Ascending aorta (tissue), 2 donors: ENCODE measurements around the gene TFDP2. TPM values are rescaled to one million over a fixed set of nuclear protein-coding genes. Genes with fewer than 3 reads are reported as not detected.
"Not testable (repeated sequence)": the region's sequence is repeated elsewhere in the genome, so short reads cannot be mapped to it uniquely, and the experiment has no call there.

Experiments
- DNase-seq, 2 donors: peaks; one replicate each; pipeline ENCODE4 v3.0.0-alpha.2; 2019; ENCODE audit warnings: low spot score in 2 of 2
- H3K27ac ChIP-seq, 2 donors: fragments of 200-600 bp; sonication (generic); one replicate each; pipeline ENCODE4 v1.5.1; 2016 to 2017; ENCODE audit warnings: mild to moderate bottlenecking in 1 of 2
- H3K27me3 ChIP-seq: fragments of 200-600 bp; sonication (generic); one replicate; pipeline ENCODE4 v1.5.1; 2017
- H3K36me3 ChIP-seq, 2 donors: fragments of 200-600 bp; sonication (generic); one replicate each; pipeline ENCODE4 v1.5.1; 2016
- H3K4me1 ChIP-seq, 2 donors: fragments of 200-600 bp; sonication (generic); one replicate each; pipeline ENCODE4 v1.5.1; 2016 to 2017; ENCODE audit warnings: mild to moderate bottlenecking in 1 of 2
- H3K4me3 ChIP-seq, 2 donors: fragments of 200-600 bp; sonication (generic); one replicate each; pipeline ENCODE4 v1.5.1; 2016 to 2017; ENCODE audit warnings: mild to moderate bottlenecking in 1 of 2
- H3K9me3 ChIP-seq, 2 donors: fragments of 200-600 bp; sonication (generic); one replicate each; pipeline ENCODE4 v1.5.1; 2016
- intact Hi-C: fragments of 100-400 bp; cut with DNase I; formaldehyde crosslinking; loops from one replicate; pipeline ENCODE4 v1.15.1; 2023
- total RNA-seq: library from RNA; depleted of rRNA; stranded (reverse); fragments of >200 nt; gene quantifications from one replicate; pipeline ENCODE4 v1.1.0, GENCODE V29; 2016
- TF ChIP-seq, protein P1 (sequence below), 3 experiments: fragments of 200-600 bp in 2 of 3; fragments of 450-650 bp in 1 of 3; sonication (generic) in 2 of 3; IDR thresholded peaks; one replicate each; pipeline ENCODE4 v1.5.1; 2016 to 2019; ENCODE audit warnings: antibody characterized with exemption in 3 of 3, mild to moderate bottlenecking in 1 of 3, moderate library complexity in 1 of 3

TFDP2 gene
- total RNA-seq, 1 donor from 2014 or later: 23.0 TPM

DNA sequence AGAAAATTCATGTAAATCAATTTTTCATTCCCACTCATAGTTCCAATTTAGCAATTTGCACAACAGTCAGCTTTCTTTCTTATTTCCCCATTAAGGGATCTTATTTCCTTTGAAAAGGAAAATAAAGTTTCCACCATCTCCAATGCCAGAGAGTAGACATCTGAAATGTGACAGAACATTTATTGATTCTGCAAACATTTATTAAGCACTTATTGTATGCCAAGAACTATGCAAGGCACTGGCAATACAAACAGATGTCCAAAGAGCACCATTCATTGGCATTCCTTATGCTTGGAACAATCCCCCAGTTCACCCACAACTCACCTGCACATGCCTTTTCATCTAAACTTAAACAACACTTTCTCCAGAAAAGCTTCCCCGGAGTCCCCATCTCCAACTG is 2.5 kb upstream of the TFDP2 start:
- peaks cover 0 to 10% of the 10 kb centered on the region in 2 donors for H3K4me1 ChIP-seq

DNA sequence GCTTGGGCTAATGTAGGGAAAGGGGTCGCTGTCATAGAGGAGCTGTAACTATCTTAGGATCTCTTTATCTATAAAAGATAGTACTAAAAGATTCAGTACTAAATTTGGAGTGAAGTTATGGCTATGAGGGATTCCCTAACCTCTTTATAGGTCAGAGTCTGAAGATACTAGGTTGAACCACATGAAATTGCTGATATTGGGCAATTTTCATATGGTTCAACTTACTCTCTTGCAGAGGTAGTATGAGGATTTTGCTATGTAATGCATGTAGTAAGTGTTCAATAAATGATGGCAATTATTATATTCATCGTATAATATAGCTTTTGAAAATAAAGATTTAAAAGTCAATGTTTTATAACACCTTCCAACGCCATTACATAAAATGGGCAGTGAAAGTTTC is 1.9 kb upstream of the TFDP2 start:
- Histone ChIP-seq H3K4me1 (peaks cover 0 to 10% of the 10 kb centered on the region in 2 donors), H3K27me3 (no peaks in the 10 kb centered on the region), H3K9me3 (no peaks in the 10 kb centered on the region), H3K36me3 (no peaks in the 10 kb centered on the region), H3K27ac (no peak overlapping the region), H3K4me3 (no peak overlapping the region)
- TF ChIP-seq, protein P1, sequence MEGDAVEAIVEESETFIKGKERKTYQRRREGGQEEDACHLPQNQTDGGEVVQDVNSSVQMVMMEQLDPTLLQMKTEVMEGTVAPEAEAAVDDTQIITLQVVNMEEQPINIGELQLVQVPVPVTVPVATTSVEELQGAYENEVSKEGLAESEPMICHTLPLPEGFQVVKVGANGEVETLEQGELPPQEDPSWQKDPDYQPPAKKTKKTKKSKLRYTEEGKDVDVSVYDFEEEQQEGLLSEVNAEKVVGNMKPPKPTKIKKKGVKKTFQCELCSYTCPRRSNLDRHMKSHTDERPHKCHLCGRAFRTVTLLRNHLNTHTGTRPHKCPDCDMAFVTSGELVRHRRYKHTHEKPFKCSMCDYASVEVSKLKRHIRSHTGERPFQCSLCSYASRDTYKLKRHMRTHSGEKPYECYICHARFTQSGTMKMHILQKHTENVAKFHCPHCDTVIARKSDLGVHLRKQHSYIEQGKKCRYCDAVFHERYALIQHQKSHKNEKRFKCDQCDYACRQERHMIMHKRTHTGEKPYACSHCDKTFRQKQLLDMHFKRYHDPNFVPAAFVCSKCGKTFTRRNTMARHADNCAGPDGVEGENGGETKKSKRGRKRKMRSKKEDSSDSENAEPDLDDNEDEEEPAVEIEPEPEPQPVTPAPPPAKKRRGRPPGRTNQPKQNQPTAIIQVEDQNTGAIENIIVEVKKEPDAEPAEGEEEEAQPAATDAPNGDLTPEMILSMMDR (IDR thresholded peaks at IDR 0.05): no peak
- no peak for DNase-seq
- intact Hi-C loops: no loop called here

More for the DNA sequence above, 2.5 kb upstream of the TFDP2 start:
- intact Hi-C loops: no loop called here
- Histone ChIP-seq H3K36me3 (no peaks in the 10 kb centered on the region), H3K27me3 (no peaks in the 10 kb centered on the region), H3K9me3 (no peaks in the 10 kb centered on the region), H3K27ac (no peak overlapping the region), H3K4me3 (no peak overlapping the region)
- DNase-seq: no peak
- TF ChIP-seq, protein P1 (IDR thresholded peaks at IDR 0.05): no peak

GRCh38 chr3:142150271-142150670 is 927 bp upstream of the TFDP2 start:
- DNase-seq: no peak
- intact Hi-C loops: no loop called here
- Histone ChIP-seq H3K4me1 (peaks cover 0 to 10% of the 10 kb centered on the region in 2 donors), H3K27ac (no peak overlapping the region), H3K9me3 (no peaks in the 10 kb centered on the region), H3K36me3 (no peaks in the 10 kb centered on the region), H3K27me3 (no peaks in the 10 kb centered on the region), H3K4me3 (peak overlapping the region in 1 of 2 donors; percentile 76)
- TF ChIP-seq, protein P1 (IDR thresholded peaks at IDR 0.05): no peak

DNA sequence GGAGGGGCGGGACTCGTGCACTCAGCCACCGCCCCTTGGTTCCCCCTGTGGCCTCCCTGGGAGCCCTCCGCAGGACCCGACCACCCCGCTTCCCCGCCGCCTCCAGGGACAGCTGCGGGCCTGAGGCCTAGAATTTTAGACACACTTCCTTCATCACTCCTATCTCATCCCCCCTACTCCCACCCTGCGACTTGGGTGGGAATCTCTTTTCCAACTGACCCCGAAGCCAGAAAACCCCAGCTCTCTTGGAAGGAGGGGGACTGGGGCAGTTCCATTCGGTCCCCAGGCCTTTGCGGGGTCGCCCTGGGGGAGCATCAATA is 289 bp upstream of the TFDP2 start:
- TF ChIP-seq, protein P1 (IDR thresholded peaks at IDR 0.05): no peak
- H3K36me3 ChIP-seq: no peaks in the 10 kb centered on the region
- H3K27me3 ChIP-seq: no peaks in the 10 kb centered on the region
- peaks cover 0 to 10% of the 10 kb centered on the region in 2 donors for H3K4me1 ChIP-seq
- H3K4me3 ChIP-seq: peak overlapping the region; percentile 76 to 90
- no peak for DNase-seq
- intact Hi-C loops: loop anchor here (1.0 to 5.0 kb wide), 3 partner anchors 63 to 272 kb away; partner anchors contain the start of gene ATP1B3
- no peaks in the 10 kb centered on the region for H3K9me3 ChIP-seq
- peak overlapping the region; percentile 86 to 94 for H3K27ac ChIP-seq

- DNase-seq: no peak
- Histone ChIP-seq H3K36me3 (no peaks in the 10 kb centered on the region), H3K27me3 (no peaks in the 10 kb centered on the region), H3K27ac (peak overlapping the region; percentile 86 to 94), H3K9me3 (no peaks in the 10 kb centered on the region), H3K4me3 (peak overlapping the region; percentile 76 to 90), H3K4me1 (peaks cover 0 to 10% of the 10 kb centered on the region in 2 donors)
- intact Hi-C loops: loop anchor here (5.0 kb wide), 2 partner anchors 64 to 271 kb away; partner anchors contain the start of gene ATP1B3
- TF ChIP-seq, protein P1 (IDR thresholded peaks at IDR 0.05): no peak
Observed at GRCh38 chr3:142148044-142148791, 1.1 kb downstream of the TFDP2 start.

DNA sequence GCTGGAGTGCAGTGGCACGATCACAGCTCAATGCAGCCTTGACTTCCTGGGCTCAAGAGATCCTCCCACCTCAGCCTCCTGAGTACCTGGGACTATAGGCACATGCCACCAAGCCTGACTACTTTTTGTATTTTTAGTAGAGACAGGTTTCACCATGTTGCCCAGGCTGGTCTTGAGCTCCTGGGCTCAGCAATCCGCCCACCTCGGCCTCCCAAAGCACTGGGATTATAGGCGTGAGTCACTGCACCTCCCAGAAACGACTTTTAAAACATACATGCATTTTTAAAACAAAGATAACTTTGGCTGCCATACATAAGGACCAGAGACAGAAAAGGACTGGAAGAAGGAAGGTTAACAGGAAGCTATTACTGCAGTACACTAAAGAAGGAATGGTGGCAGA is 4.8 kb downstream of the TFDP2 start:
- H3K4me1 ChIP-seq, H3K27ac ChIP-seq, intact Hi-C loops, H3K27me3 ChIP-seq, H3K9me3 ChIP-seq, DNase-seq, H3K4me3 ChIP-seq, H3K36me3 ChIP-seq: not testable (repeated sequence)

DNA sequence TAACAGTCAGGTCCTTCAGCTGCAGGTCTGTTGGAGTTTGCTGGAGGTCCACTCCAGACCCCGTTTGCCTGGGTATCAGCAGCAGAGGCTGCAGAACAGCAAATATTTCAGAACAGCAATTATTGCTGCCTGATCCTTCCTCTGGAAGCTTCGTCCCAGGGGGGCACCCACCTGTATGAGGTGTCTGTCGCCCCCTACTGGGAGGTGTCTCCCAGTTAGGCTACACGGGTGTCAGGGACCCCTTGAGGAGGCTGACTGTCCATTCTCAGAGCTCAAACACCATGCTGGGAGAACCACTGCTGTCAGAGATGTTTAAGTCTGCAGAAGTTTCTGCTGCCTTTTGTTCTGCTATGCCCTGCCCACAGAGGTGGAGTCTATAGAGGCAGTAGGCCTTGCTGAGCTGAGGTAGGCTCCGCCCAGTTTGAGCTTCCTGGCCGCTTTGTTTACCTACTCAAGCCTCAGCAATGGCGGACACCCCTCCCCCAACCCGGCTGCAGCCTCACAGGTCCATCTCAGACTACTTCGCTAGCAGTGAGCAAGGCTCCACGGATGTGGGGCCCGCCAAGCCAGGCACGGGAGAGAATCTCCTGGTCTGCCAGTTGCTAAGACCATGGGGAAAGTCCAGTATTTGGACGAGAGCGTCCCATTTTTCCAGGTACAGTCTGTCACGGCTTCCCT is 8.6 kb downstream of the TFDP2 start:
- H3K4me3 ChIP-seq, DNase-seq, H3K36me3 ChIP-seq, H3K27ac ChIP-seq, H3K4me1 ChIP-seq, H3K27me3 ChIP-seq, intact Hi-C loops, H3K9me3 ChIP-seq: not testable (repeated sequence)

DNA sequence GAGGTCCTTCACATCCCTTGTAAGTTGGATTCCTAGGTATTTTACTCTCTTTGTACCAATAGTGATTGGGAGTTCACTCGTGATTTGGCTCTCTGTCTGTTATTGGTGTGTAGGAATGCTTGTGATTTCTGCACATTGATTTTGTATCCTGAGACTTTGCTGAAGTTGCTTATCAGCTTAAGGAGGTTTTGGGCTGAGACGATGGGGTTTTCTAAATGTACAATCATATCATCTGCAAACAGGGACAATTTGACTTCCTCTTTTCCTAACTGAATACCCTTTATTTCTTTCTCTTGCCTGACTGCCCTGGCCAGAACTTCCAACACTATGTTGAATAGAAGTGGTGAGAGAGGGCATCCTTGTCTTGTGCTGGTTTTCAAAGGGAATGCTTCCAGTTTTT is 12.3 kb downstream of the TFDP2 start:
- peaks cover 3 to 16% of the 10 kb centered on the region in 2 donors for H3K36me3 ChIP-seq
- H3K27ac ChIP-seq, DNase-seq, H3K9me3 ChIP-seq, H3K4me1 ChIP-seq, intact Hi-C loops, H3K27me3 ChIP-seq, H3K4me3 ChIP-seq: not testable (repeated sequence)
